GM13977 (cell line): ENCODE measurements around the gene SSC5D.
"Not testable (repeated sequence)": the region's sequence is repeated elsewhere in the genome, so short reads cannot be mapped to it uniquely, and the experiment has no call there.

Experiments
- DNase-seq: peaks from one replicate; pipeline ENCODE4 v3.0.0; 2012; ENCODE audit warnings: low spot score
- in situ Hi-C: fragments of 300-500 bp; cut with MboI; formaldehyde crosslinking; loops from one replicate; pipeline ENCODE4 v1.12.0; 2022; ENCODE audit warnings: low sequenced_read_pairs, low pct_unique_long_range_greater_than_20kb, mixed read lengths, inconsistent platforms; ENCODE audit not compliant: unreplicated experiment
- TF ChIP-seq, protein P1 (sequence below): IDR thresholded peaks from 2 replicates; pipeline ENCODE4 v1.5.1; 2012; ENCODE audit warnings: mild to moderate bottlenecking, control low read depth; ENCODE audit not compliant: insufficient read depth; ENCODE audit errors: extremely low read depth, missing control alignments

Gene SSC5D

DNA sequence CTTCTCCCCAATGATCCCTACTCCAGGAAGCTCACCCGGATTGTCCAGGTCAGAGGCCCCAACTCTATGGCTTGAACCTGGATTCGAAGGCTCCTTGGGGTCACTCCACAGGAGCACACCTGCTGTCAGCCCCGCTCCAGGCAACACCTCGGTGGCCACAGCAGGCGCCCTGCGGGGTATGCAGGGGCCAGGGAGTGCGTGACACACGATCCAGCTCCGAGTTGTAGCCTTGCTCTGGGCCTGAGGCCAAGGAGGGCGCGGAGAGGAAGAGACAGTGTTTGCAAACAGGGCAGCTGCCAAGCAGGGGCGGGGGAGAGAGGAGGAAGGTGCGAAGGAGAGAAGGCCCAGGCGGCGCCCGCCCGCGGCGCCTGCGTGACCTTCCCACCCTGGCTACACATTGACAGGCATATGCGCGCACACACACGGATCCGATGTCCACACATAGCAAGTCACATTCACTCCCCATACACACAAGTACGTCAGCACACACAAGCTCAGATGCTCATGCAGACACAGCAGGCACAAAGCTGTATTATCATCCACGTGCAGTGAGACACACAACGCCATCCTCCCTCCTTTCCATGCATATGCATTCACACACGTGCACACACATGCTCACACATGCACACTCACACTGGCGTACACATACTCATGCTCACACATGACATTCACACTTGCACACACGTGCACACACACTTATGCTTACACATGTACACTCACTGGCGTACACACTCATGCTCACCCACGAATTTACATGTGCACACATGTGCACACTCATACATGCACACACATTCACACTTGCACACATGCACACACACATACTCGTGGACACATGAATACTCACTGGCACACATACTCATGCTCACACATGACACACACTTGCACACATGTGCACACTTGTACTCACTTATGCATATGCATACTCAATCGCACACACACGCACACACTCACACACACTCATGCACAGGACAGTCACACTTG lies 38.3 kb downstream of the SSC5D start:
- TF ChIP-seq, protein P1, sequence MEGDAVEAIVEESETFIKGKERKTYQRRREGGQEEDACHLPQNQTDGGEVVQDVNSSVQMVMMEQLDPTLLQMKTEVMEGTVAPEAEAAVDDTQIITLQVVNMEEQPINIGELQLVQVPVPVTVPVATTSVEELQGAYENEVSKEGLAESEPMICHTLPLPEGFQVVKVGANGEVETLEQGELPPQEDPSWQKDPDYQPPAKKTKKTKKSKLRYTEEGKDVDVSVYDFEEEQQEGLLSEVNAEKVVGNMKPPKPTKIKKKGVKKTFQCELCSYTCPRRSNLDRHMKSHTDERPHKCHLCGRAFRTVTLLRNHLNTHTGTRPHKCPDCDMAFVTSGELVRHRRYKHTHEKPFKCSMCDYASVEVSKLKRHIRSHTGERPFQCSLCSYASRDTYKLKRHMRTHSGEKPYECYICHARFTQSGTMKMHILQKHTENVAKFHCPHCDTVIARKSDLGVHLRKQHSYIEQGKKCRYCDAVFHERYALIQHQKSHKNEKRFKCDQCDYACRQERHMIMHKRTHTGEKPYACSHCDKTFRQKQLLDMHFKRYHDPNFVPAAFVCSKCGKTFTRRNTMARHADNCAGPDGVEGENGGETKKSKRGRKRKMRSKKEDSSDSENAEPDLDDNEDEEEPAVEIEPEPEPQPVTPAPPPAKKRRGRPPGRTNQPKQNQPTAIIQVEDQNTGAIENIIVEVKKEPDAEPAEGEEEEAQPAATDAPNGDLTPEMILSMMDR: no peak
- in situ Hi-C loops: no loop called here
- DNase-seq: no peak

DNA sequence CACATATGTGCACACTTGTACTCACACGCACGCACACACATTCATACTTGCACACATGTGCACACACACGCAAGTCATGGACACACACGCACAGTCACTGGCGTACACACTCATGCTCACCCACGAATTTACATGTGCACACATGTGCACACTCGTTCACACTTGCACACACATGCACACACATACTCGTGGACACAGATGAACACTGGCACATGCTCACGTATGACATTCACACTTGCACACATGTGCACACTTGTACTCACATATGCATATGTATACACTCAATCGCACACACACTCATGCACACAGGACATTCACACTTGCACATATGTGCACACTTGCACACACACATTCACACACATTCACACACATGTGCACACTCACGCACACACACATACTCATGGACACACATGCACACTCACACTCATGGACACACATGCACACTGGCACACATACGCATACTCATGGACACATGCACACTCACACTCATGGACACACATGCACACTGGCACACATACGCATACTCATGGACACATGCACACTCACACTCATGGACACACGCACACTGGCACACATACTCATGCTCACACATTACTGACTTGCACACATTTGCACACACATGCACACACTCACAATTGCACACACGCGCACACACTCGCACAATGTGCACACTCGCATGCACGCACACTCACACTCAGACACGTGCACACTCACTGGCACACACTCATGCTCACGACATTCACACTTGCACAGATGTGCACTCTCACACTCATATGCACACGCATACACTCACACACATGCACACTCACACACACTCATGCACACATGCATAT lies 39.2 kb downstream of the SSC5D start:
- TF ChIP-seq, protein P1: no peak
- in situ Hi-C loops: no loop called here
- no peak for DNase-seq

DNA sequence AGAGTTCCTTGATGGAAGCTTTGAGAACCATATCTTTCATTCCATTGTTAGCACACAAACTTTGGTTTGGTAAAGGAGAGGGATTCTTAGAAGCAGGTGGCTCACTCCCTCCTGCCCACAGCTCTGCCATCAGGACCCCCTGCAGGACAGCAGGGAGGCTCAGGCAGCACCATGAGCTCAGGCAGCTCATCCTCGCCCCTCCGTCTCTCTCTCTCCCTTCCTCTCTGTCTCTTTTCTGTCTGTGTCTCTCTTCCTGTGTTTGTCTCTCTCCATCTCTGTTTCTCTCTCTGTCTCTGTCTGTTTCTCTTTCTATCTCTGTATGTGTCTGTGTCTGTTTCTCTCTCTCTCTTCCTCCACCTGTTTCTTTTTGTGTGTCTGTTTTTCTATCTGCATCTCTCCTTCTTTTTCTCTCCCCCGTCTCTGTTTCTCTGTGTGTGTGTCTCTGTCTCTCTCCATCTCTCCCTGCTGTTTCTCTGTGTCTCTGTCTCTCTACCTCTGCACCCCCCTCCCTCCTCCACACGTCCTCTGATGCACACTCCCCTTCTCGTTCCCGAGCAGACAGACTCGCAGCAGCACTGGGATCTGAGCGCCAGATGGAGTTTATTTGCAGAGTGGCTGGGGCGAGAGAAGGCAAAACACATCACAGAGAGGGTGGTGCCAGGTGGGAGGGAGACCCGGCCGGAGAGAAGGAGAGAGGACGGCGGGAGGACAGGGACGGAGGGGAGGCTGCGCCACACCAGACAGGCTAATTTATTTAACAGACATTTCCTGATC lies 40.0 kb downstream of the SSC5D start:
- TF ChIP-seq, protein P1: no peak
- no peak for DNase-seq
- in situ Hi-C loops: no loop called here

DNA sequence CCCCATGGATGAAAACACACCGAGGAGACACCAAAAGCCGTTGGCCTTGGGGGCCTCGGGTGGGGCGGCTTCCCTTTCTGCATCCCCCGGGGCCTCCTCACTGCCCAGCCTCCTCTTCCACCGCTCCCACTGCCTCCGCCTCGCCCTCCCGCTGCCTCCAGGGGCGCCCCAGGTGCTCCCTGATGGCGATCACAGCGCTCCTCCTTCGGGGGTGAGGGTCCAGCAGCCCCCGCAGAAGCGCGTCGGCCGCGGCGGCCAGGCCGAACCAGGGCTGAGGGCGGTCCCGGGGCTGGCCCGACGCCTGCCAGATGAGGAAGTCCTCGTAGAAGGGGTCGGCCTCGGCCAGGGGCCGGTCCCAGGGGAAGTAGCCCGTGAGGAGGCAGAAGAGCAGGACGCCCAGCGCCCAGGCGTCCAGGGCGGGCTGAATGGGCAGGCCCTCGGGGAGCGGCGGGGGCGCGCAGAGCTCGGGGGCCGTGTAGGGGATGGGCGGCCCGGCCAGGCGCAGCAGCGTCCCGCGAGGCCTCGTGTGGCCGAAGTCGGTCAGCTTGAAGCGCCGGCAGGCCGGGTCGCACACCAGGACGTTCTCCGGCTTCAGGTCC lies 41.5 kb downstream of the SSC5D start:
- in situ Hi-C loops: no loop called here
- DNase-seq: no peak
- TF ChIP-seq, protein P1: no peak

DNA sequence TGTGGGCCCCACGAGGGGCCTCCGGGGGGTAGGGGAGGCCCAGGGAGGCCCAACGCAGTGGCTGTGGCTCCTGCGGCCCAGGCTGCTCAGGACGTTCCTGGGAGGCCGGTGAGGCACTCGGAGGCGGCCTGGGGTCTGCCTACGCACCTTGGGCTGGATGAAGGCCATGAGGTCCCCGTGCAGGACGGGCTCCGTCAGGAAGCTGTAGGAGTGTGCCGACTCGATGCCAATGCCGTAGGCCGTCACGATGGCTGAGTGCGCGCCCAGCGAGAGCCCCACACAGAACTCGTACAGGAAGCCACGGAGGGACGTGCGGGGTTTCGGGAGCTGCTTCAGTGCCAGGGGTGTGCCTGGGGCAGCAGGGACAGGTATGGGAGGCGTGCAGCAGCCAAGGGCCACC lies 42.8 kb downstream of the SSC5D start:
- no peak for DNase-seq
- TF ChIP-seq, protein P1: no peak
- in situ Hi-C loops: no loop called here

DNA sequence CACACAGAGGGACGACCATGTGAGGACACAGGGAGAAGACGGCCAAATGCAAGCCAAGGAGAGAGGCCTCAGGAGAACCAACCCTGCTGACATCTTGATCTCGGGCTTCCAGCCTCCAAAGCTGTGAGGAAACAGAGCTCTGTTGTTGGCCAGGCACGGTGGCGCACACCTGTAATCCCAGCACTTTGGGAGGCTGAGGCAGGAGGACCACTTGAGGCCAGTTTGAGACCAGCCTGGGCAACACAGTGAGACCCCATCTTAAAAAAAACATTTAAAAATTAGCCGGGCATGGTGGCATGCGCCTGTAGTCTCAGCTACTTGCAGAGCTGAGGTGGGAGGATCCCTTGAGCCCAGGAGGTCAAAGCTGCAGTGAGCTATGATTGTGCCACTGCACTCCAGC lies 46.0 kb downstream of the SSC5D start:
- DNase-seq, in situ Hi-C loops: not testable (repeated sequence)
